Measurements from ENCODE around the gene MAP2K5.

DNA sequence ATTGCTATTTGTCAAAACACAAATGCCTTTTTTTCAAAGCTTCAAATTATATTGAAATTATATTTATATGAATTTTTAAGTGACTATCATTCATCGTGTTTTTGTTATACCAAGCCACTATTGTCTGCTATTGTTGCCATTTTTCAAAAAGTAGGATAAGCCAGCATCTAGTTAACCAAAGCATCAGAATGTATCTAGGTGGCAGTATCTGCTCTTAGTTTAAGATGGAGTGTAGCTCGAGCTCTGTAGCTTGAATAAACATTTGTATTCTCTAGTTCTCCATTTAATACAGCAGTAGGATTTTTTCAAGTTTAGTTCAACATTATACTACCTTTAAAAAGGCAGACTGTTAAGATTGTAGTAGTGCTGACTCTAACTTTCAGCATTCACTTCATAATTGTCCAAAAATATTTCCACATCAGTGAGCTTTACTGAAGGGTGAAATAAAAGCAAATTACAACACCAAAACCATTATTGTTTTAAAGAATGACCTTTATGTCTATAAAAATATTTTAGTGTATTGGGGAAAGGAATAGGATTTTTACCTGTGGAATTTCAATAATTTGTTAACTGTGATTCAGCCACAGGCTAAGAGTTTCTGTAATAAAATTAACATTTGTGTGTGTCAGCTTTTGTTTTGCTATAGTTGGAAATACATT lies 41.2 kb upstream of the MAP2K5 start:
- no peak for TF ChIP-seq MEIS2 (IDR thresholded peaks at IDR 0.05; ENCODE audit: partially characterized antibody)
- TF ChIP-seq NR2C2 (CRISPR knock-in tag; IDR thresholded peaks at IDR 0.05): no peak
- no peak for TF ChIP-seq NR2C2 (tag; IDR thresholded peaks at IDR 0.05)
- no peak for TF ChIP-seq CXXC5 (CRISPR knock-in tag; IDR thresholded peaks at IDR 0.05)
- TF ChIP-seq CTCF (IDR thresholded peaks at IDR 0.05 in 2 of 3, conservative IDR thresholded peaks at IDR 0.05 in 1 of 3; ENCODE audit: insufficient read depth in 2 of 3, low read depth in 1 of 3, low read length in 3 of 3): peak; percentile 27 to 66 (median 33); a peak in 3 of 6 replicates
- TF ChIP-seq E2F4 (CRISPR knock-in tag; IDR thresholded peaks at IDR 0.05; ENCODE audit: low read depth): no peak
- TF ChIP-seq ILF3 (IDR thresholded peaks at IDR 0.05; ENCODE audit: borderline replicate concordance): no peak
- no peak for TF ChIP-seq ZBED1 (IDR thresholded peaks at IDR 0.05)
